Muscle layer of duodenum (tissue), 2 donors: ENCODE data around the gene CSNK1G3.
"Not testable (repeated sequence)": the region's sequence is repeated elsewhere in the genome, so short reads cannot be mapped to it uniquely, and the experiment has no call there.

Experiments used
- H3K27ac ChIP-seq: one replicate; pipeline ENCODE4 v1.7.0; 2013; ENCODE audit warnings: mild to moderate bottlenecking, low read length
- H3K27me3 ChIP-seq: one replicate; pipeline ENCODE4 v1.7.0; 2013; ENCODE audit warnings: low read depth, mild to moderate bottlenecking, control low read depth, low read length
- H3K36me3 ChIP-seq, 2 donors: one replicate each; pipeline ENCODE4 v1.7.0; 2013; ENCODE audit warnings: low read length in 2 of 2, control low read depth in 1 of 2, mild to moderate bottlenecking in 1 of 2; ENCODE audit not compliant: insufficient read depth in 2 of 2, control insufficient read depth in 1 of 2
- H3K4me1 ChIP-seq, 2 donors: one replicate each; pipeline ENCODE4 v1.7.0; 2013; ENCODE audit warnings: low read length in 2 of 2, mild to moderate bottlenecking in 2 of 2, control low read depth in 1 of 2, moderate library complexity in 1 of 2; ENCODE audit not compliant: insufficient read depth in 2 of 2, control insufficient read depth in 1 of 2
- H3K4me3 ChIP-seq, 2 donors: one replicate each; pipeline ENCODE4 v1.7.0; 2013; ENCODE audit warnings: low read length in 2 of 2, low read depth in 1 of 2, mild to moderate bottlenecking in 1 of 2
- H3K9me3 ChIP-seq, 2 donors: one replicate each; pipeline ENCODE4 v1.7.0; 2013; ENCODE audit warnings: low read length in 2 of 2, control low read depth in 1 of 2, mild to moderate bottlenecking in 1 of 2; ENCODE audit not compliant: control insufficient read depth in 1 of 2
- donor health status: healthy.

The CSNK1G3 gene

GRCh38 chr5:123610209-123610608 is 98.2 kb downstream of the CSNK1G3 start:
- no peak overlapping the region for H3K27ac ChIP-seq

GRCh38 chr5:123610665-123611405 is 98.9 kb downstream of the CSNK1G3 start:
- no peak overlapping the region for H3K27ac ChIP-seq
- H3K4me3 ChIP-seq, result no peak overlapping the region
- H3K9me3 ChIP-seq, result no peaks in the 10 kb centered on the region
- H3K4me1 ChIP-seq, result no peaks in the 10 kb centered on the region
- H3K27me3 ChIP-seq, result no peaks in the 10 kb centered on the region
- H3K36me3 ChIP-seq, result peaks cover 14 to 17% of the 10 kb centered on the region in 2 donors

More at GRCh38 chr5:123610209-123610608, 98.2 kb downstream of the CSNK1G3 start:
- H3K9me3 ChIP-seq, result no peaks in the 10 kb centered on the region
- no peaks in the 10 kb centered on the region for H3K4me1 ChIP-seq
- H3K36me3 ChIP-seq, result peaks cover 11 to 17% of the 10 kb centered on the region in 2 donors
- no peak overlapping the region for H3K4me3 ChIP-seq
- H3K27me3 ChIP-seq, result no peaks in the 10 kb centered on the region

DNA sequence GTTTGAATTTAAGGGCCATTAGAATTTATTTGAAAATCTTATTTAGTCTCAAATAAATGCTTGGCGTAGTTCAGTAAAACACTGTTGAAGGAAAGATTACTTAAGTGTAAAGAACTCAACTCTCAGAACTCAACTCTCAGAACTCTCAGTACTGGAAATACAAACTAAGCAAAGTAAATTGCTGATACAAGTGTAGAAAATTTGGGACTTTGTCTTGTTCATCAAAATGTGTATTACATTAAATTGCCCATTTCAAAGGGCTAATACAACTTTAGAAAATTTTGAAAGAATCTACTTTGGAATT is 99.4 kb downstream of the CSNK1G3 start:
- H3K9me3 ChIP-seq, result no peaks in the 10 kb centered on the region
- no peaks in the 10 kb centered on the region for H3K27me3 ChIP-seq
- no peaks in the 10 kb centered on the region for H3K4me1 ChIP-seq
- no peak overlapping the region for H3K4me3 ChIP-seq
- H3K36me3 ChIP-seq, result peaks cover 14 to 16% of the 10 kb centered on the region in 2 donors
- no peak overlapping the region for H3K27ac ChIP-seq

DNA sequence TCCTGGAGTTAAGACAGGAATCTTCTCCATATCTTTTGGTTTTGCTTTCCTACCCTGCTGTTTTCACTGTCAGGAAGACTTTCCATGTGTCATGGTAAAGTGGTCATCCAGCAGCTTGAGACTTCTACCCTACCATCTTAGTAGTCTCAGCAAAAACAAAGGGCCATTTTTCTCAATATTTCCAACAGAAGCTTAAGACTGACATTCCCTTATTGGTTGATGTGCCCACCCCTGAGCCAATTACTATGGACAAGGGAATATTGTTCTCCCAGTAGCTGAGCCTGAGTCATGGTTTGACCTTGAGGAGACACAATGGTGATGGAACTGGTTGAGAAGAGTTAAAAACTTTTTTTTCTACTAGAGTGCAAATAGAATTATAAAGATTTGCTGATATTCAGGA is 105.6 kb downstream of the CSNK1G3 start:
- Histone ChIP-seq H3K9me3 (no peaks in the 10 kb centered on the region), H3K4me3 (no peak overlapping the region), H3K4me1 (no peaks in the 10 kb centered on the region), H3K36me3 (peaks cover 11 to 14% of the 10 kb centered on the region in 2 donors), H3K27me3 (no peaks in the 10 kb centered on the region), H3K27ac (no peak overlapping the region)

DNA sequence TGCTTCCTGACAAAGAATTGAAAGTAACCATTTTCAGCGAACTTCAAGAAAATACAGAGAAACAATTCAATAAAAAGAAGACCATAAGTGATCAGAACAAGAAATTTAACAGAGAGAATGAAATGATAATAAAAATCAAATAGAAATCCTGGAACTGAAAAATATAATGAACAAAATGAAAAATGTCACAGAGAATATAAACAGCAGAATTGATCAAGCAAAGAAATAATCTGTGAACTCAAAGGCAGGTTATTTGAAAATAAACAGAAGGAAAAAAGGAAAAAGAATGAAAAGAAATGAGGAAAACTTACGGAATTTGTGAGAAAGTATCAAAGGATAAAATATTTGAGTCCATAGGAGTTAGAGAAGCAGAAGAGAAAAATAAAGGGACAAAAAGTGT is 114.1 kb downstream of the CSNK1G3 start:
- no peak overlapping the region for H3K27ac ChIP-seq
- peaks cover 0 to 12% of the 10 kb centered on the region in 2 donors for H3K9me3 ChIP-seq

GRCh38 chr5:123628860-123629544 is 117.0 kb downstream of the CSNK1G3 start:
- H3K36me3 ChIP-seq, result no peaks in the 10 kb centered on the region
- H3K4me1 ChIP-seq, result no peaks in the 10 kb centered on the region
- H3K27ac ChIP-seq, result no peak overlapping the region
- H3K27me3 ChIP-seq, result no peaks in the 10 kb centered on the region
- peaks cover 0 to 12% of the 10 kb centered on the region in 2 donors for H3K9me3 ChIP-seq
- no peak overlapping the region for H3K4me3 ChIP-seq

More for the DNA sequence above, 114.1 kb downstream of the CSNK1G3 start:
- Histone ChIP-seq H3K36me3 (no peaks in the 10 kb centered on the region), H3K4me1 (no peaks in the 10 kb centered on the region), H3K4me3 (no peak overlapping the region), H3K27me3 (no peaks in the 10 kb centered on the region)

DNA sequence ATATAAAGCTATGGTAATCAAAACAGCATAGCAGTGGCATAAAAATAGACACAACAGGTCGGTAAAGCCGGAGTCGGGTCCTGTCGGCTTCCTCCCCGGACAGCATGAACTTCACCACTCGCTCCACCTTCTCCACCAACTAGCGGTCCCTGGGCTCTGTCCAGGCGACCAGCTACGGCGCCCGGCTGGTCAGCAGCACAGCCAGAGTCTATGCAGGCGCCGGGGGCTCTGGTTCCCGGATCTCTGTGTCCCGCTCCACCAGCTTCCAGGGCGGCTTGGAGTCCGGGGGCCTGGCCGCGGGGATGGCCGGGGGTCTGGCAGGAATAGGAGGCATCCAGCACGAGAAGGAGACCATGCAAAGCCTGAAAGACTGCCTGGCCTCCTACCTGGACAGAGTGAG is 124.0 kb downstream of the CSNK1G3 start:
- H3K9me3 ChIP-seq, result no peaks in the 10 kb centered on the region
- no peaks in the 10 kb centered on the region for H3K36me3 ChIP-seq
- H3K27ac ChIP-seq, result no peak overlapping the region
- H3K4me3 ChIP-seq, result no peak overlapping the region
- H3K4me1 ChIP-seq, result no peaks in the 10 kb centered on the region
- no peaks in the 10 kb centered on the region for H3K27me3 ChIP-seq

DNA sequence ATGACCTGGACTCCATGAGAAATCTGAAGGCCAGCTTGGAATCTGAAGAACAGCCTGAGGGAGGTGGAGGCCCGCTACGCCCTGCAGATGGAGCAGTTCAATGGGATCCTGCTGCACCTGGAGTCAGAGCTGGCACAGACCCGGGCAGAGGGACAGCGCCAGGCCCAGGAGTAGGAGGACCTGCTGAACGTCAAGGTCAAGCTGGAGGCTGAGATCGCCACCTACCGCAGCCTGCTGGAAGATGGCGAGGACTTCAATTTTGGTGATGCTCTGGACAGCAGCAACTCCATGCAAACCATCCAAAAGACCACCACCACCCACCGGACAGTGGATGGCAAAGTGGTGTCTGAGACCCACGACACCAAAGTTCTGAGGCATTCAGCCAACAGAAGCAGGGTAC is 125.1 kb downstream of the CSNK1G3 start:
- H3K4me3 ChIP-seq, H3K27me3 ChIP-seq, H3K36me3 ChIP-seq, H3K9me3 ChIP-seq, H3K27ac ChIP-seq, H3K4me1 ChIP-seq: not testable (repeated sequence)

DNA sequence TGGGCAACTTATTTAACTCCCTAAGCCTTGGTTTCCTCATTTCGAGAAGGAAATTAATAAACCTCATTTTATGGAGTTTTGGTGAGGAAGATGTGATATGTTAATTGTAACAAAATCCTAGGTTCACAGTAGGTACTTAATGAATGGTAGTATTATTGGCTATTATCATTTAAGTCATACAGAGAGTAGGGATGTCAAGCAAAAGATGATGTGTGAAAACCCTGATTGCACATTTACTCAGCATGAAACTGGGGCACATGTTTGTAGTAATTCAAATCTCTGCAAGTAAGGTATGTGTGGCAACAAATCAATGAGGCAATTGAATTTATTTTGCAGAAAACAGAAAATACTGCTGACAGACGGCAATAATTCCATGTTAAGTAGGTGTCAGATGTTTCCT is 127.3 kb downstream of the CSNK1G3 start:
- no peaks in the 10 kb centered on the region for H3K9me3 ChIP-seq

GRCh38 chr5:123645024-123645603 is 133.1 kb downstream of the CSNK1G3 start:
- Histone ChIP-seq H3K27ac (no peak overlapping the region), H3K36me3 (no peaks in the 10 kb centered on the region), H3K27me3 (no peaks in the 10 kb centered on the region), H3K4me3 (no peak overlapping the region), H3K4me1 (no peaks in the 10 kb centered on the region), H3K9me3 (no peaks in the 10 kb centered on the region)

More for the DNA sequence above, 127.3 kb downstream of the CSNK1G3 start:
- H3K4me3 ChIP-seq, result no peak overlapping the region
- no peaks in the 10 kb centered on the region for H3K27me3 ChIP-seq
- no peaks in the 10 kb centered on the region for H3K36me3 ChIP-seq
- H3K27ac ChIP-seq, result no peak overlapping the region
- H3K4me1 ChIP-seq, result no peaks in the 10 kb centered on the region

- Histone ChIP-seq H3K27ac (no peak overlapping the region), H3K9me3 (no peaks in the 10 kb centered on the region), H3K4me3 (no peak overlapping the region), H3K4me1 (no peaks in the 10 kb centered on the region), H3K27me3 (no peaks in the 10 kb centered on the region), H3K36me3 (no peaks in the 10 kb centered on the region)
Observed at GRCh38 chr5:123647066-123647465, 135.1 kb downstream of the CSNK1G3 start.
